ENCODE results near the gene ZFYVE1. TPM values are rescaled to one million over a fixed set of nuclear protein-coding genes. Genes with fewer than 3 reads are reported as not detected.

Gene ZFYVE1
- total and polyA plus RNA-seq, 2 donors (not counting 3 experiments of a cell fraction or from before 2014, with no cell fraction given): 27.3 to 29.2 TPM

GRCh38 chr14:72948481-72949138, 78.3 kb downstream of the ZFYVE1 start:
- Histone ChIP-seq H3K9me1 (replicated peaks; ENCODE audit: control insufficient read depth, extremely low read depth, insufficient read depth, low read length) (no peaks in the 10 kb centered on the region), H3K36me3 (ENCODE audit: control insufficient read depth in 2 of 2, extremely low read depth in 1 of 2, insufficient read depth in 2 of 2, low read length in 2 of 2) (peaks cover under 1 to 2% of the 10 kb centered on the region in 2 experiments), H3K79me2 (ENCODE audit: control insufficient read depth, insufficient read depth, low read length) (no peaks in the 10 kb centered on the region), H2AFZ (ENCODE audit: low read depth, low read length) (no peak overlapping the region), H3K4me1 (ENCODE audit: control insufficient read depth, extremely low read depth, insufficient read depth, low read length) (no peaks in the 10 kb centered on the region), H3K9me3 (replicated peaks; ENCODE audit: control insufficient read depth, insufficient read depth, low read length) (no peaks in the 10 kb centered on the region), H3K9ac (replicated peaks; ENCODE audit: extremely low read depth, insufficient read depth, low read length) (no peak overlapping the region), H4K20me1 (replicated peaks; ENCODE audit: control insufficient read depth, extremely low read depth, insufficient read depth, low read length) (no peaks in the 10 kb centered on the region), H3K27ac (ENCODE audit: insufficient read depth, low read depth, low read length) (no peak overlapping the region), H3K4me3 (replicated peaks in 1 of 3; ENCODE audit: insufficient read depth in 1 of 3, low read depth in 1 of 3, low read length in 3 of 3) (no peak overlapping the region), H3K27me3 (ENCODE audit: control insufficient read depth in 2 of 2, insufficient read depth in 2 of 2, low read length in 2 of 2) (no peaks in the 10 kb centered on the region), H3K4me2 (ENCODE audit: insufficient read depth, low read length) (no peak overlapping the region)
- BruUV-seq (replicated peaks): no TSS peak
- dilution Hi-C loops (cut with MboI; ENCODE audit: extremely low pct_ligation_motif_present, low sequenced_read_pairs) (no loop called here), intact Hi-C loops (cut with micrococcal nuclease) (loop anchor here (1.0 kb wide), 2 partner anchors 43 to 434 kb away; no protein-coding TSS in a partner anchor)
- CTCF ChIA-PET: interaction anchor here (0.6 to 7.0 kb wide), 35 partner anchors 8 to 523 kb away, joined by 3 to 751 read pairs (median 5); partner anchors contain the start of genes DPF3 and RBM25
- POLR2A ChIA-PET: no interaction called here
- FAIRE-seq (peak; percentile 94), DNase-seq (ENCODE audit: low read depth, low spot score) (peak; percentile 73)
- no peak for TF ChIP-seq MAX (IDR thresholded peaks at IDR 0.05; ENCODE audit: insufficient read depth, insufficient read length)
- no peak for TF ChIP-seq FOS (IDR thresholded peaks at IDR 0.05; ENCODE audit: borderline replicate concordance, insufficient read depth, low read length)
- no peak for TF ChIP-seq POLR2AphosphoS5 (IDR thresholded peaks at IDR 0.05; ENCODE audit: insufficient read depth, low read depth, low read length)
- TF ChIP-seq CTCF (IDR thresholded peaks at IDR 0.05; ENCODE audit: extremely low read depth in 1 of 2, insufficient read depth in 1 of 2, low read depth in 1 of 2, low read length in 2 of 2): peak; percentile 87
- TF ChIP-seq MYC (IDR thresholded peaks at IDR 0.05; ENCODE audit: low read depth, low read length): no peak
